Adrenal gland (tissue), 5 donors: ENCODE results near the gene SETX.

ENCODE experiments used
- CTCF ChIP-seq, 6 experiments: fragments of 450-650 bp in 4 of 6; fragments of 200-600 bp in 2 of 6; sonication (generic) in 1 of 6; IDR thresholded peaks; 1 replicate in 5 of 6; 2 replicates in 1 of 6; pipeline versions ENCODE4 v1.5.1 to v1.8.0; 2016 to 2021; ENCODE audit warnings: antibody characterized with exemption in 6 of 6, mild to moderate bottlenecking in 2 of 6, moderate library complexity in 1 of 6
- POLR2A ChIP-seq, 2 donors: fragments of 450-650 bp; IDR thresholded peaks; one replicate each; pipeline ENCODE4 v1.6.1; 2017; ENCODE audit warnings: antibody characterized with exemption in 2 of 2, mild to moderate bottlenecking in 2 of 2, moderate library complexity in 1 of 2
- donor health status: DM: no; HTN: no; CAD: no.

- TF ChIP-seq CTCF (IDR thresholded peaks at IDR 0.05) (no peak), POLR2A (IDR thresholded peaks at IDR 0.05) (no peak)
These were observed 45.7 kb downstream of the SETX start for GRCh38 chr9:132309056-132309455.
